SU-DHL-6 (cell line): ENCODE results near the gene GSE1.

Experiments
- CTCF ChIP-seq: fragments of 200-600 bp; sonication (generic); IDR thresholded peaks from one replicate; pipeline ENCODE4 v1.5.1; 2017; ENCODE audit warnings: antibody characterized with exemption, mild to moderate bottlenecking, low read length, moderate library complexity; ENCODE audit not compliant: insufficient read depth, poor library complexity, severe bottlenecking
- EZH2phosphoT487 ChIP-seq: fragments of 200-600 bp; sonication (generic), shearing (Covaris generic); conservative IDR thresholded peaks from 2 replicates; pipeline ENCODE4 v1.6.1; 2018; ENCODE audit warnings: mild to moderate bottlenecking, antibody characterized with exemption, low read length, moderate library complexity, mixed read lengths

DNA sequence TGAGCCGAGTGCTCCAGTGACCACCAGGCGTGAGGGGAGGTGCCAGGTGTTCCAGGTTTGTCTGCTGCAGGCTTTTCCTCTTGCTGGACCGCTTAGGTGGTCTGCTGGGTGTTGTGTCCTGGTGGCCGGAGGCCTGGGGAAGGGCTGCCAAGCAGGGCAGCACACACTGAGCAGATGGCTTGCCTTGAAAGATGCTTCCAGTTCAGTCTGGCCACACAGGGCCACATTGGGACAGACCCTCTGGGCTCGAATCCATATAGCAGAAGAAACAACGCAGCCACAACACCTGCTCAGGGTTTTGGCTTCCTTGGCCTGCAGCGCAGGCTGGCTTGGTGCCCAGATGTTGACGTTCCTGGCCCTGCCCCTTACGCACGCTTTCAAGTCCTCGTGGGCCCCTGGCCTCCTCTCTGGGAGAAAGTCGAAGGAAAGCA, 50.8 kb downstream of the GSE1 start:
- TF ChIP-seq CTCF (no peak), EZH2phosphoT487 (no peak)
